ENCODE data around the gene TAF9.
"Not testable (repeated sequence)": the region's sequence is repeated elsewhere in the genome, so short reads cannot be mapped to it uniquely, and the experiment has no call there.

TAF9 gene, protein sequence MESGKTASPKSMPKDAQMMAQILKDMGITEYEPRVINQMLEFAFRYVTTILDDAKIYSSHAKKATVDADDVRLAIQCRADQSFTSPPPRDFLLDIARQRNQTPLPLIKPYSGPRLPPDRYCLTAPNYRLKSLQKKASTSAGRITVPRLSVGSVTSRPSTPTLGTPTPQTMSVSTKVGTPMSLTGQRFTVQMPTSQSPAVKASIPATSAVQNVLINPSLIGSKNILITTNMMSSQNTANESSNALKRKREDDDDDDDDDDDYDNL

DNA sequence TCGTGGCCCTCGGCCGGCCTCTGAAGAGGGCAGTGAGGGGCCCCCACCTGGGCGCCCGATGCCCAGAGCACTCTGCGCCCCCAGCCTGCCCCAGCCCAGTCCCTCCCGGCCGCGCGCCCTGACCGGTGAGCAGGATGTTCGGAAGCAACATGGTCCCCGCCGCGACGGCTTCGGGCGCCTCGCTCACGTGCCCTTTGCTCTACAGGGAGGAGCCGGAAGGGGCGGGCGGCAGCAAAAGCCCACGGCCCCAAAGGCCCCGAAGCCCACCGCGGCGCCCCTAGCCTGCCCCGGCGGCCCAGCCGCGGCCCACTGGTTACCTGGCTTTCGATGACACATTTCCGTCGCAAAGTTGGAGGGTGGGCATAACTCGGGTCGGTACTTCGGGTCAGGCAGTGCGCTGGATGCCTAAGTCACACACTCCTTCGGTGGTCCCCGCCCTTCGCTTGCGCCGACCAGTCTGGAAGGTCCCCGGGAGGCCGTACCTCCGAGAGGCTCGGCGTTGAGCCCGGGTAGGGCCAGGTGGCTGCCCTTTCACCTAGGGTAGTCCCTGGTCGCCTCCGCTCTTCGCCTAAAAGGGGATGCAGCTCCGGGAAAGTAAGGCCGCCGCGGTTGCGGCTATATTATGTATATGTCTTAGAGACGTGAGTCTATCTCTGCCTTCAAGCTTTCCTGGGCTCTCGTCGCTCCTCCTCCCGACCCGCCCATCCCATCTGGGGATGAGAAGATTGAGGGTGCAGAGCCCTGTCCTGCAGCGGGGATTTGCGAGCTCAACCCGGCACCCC lies at the start of gene TAF9, which contains the start of the genes AK6 and RAD17:
Gene TAF9, minus strand, starts transcription at position 181 of the 782 bp plus-strand sequence. CDS start 3,783 bp downstream, outside the sequence.
Gene AK6, minus strand, starts transcription at position 181 of the 782 bp plus-strand sequence. Its CDS starts 30 bp downstream, at position 151.
Gene RAD17, plus strand, starts transcription at position 479 of the 782 bp plus-strand sequence. CDS start 2,391 bp downstream, outside the sequence.
- peak; percentile 83 for DNase-seq (ENCODE audit: low read depth)

DNA sequence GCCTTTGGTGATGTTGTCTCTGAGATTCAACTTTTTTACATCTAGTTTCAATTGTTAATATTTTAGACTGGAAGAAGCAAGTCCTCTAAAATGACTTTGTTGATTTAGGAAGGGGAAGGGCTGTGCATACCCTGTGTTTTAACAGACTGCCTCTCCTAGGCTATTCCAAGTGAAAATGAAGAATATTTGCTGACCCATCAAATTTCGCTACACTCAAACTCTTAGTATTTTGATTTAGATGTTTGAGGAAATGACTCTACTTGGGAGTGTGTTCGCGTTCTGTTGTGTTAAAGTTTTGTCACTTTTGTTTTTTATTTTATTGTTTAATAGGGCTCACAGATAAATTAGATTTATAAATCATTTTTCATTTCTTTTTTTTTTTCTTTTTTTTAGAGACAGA lies 49.2 kb upstream of the TAF9 start:
- DNase-seq (ENCODE audit: low read depth): no peak

DNA sequence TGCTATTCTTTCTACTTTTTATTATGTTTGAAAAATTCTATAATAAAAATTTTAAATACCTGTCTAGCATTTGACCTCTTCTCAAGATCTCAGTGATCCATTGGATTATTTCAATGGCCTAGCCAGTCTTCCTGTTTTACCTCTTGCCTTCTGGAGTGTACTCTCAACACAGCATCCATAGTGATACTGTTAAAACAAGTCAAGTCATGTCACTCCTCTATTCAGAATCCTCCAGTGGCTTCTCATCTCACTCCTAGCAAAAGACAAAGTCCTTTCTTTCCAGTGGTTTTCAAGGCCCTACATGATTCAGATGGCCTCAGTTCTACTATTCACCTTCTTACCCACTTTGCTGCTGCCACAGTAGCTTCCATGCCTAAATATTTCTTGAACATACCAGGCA lies 47.4 kb upstream of the TAF9 start:
- no peak for DNase-seq (ENCODE audit: low read depth)

DNA sequence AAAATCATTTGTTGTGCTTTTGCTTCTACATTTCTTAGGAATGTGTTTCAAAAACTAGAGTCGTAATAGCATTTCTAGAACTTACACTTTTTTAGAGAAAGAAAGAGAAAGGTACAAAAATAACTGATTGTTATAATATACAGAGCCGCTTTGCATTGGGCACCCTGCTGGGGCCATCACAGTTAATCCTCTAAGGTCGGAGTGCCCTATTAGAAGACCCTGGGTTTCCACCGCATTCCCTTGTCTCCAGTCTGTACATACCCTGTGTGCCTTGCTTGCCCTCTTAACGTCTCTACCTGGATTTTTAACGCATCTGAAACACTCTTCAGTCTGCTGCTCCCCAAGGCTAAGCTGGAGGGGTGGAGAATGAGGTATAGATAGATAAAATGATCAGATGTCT lies 46.9 kb upstream of the TAF9 start:
- DNase-seq (ENCODE audit: low read depth): no peak

DNA sequence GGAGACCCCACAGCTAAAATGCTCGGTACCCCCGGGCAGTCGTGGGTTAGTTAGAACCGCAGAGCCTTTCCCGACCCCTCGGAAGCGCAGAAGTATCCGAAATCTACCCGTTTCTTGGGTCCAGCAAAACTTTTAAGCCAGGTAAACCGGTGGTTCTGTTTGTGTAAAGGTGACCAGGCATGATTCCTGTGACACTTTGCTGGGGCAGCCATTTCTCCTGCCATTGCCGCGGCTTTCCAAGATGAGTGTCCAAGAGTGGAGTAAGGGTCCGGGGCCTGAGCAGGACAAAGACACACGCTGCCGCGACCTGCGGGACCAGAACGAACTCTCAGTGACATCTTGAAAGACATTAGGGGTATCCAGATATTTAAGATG lies 46.3 kb upstream of the TAF9 start:
- no peak for DNase-seq (ENCODE audit: low read depth)

DNA sequence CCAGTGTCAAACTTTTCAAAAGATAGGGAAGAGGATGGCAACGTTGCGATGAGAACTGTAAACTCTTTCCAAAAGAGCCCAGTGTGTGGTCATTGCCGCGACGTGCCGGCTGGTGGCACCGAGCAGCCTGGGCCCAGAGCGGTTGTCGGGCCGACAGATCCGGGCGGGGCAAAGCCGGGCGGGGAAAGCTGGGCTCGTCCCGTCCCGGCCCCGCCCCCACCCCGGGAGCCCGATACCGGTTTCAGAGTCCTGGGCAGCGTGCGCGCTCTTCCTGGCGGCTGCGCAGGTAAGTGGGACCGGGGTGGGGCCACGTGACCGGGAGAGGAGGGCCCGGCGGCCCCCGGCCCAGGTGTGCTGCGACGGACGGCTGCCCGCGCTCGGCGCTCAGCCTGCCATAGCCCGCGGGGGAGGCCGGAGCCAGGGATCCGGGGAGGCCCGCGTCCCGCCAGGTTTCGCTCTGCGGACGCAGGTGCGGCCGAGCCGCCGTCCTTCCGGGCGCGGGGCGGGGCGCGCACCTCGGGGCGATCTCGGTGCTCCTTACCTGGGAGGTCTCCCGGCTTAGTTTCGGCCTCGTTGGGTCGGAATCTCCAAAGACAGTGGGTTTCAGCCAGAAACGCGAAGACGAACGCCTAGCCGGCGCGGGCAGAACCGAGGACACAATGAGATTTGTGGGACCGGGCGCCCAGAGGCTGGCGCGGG lies 45.7 kb upstream of the TAF9 start, which contains the start of gene MARVELD2:
Gene MARVELD2, plus strand, starts transcription at position 232 of the 699 bp plus-strand sequence. CDS start 4,270 bp downstream, outside the sequence.
- no peak for DNase-seq (ENCODE audit: low read depth)

DNA sequence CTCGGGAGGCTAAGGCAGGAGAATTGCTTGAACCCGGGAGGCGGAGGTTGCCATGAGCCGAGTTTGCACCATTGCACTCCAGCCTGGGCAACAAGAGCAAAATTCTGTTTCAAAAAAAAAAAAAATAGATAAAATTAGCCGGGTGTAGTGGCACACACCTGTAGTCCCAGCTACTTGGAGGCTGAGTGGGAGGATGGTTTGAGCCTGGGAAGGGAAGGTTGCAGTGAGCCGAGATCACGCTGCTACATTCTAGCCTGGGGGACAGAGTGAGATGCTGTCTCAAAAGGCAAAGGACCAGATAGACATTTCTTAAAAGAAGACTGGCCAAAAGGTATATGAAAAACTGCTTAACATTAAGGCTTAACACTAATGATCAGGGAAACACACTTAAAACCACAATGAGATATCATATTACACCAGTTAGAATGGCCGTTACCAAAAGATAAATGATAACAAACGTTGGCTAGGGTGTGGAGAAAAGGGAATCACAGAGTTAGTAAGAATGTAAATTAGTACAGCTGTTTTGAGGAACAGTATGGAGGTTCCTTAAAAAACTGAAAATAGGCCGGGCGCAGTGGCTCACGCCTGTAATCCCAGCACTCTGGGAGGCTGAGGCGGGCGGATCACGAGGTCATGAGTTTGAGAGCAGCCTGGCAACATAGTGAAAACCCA lies 35.5 kb upstream of the TAF9 start:
- DNase-seq (ENCODE audit: low read depth): no peak

DNA sequence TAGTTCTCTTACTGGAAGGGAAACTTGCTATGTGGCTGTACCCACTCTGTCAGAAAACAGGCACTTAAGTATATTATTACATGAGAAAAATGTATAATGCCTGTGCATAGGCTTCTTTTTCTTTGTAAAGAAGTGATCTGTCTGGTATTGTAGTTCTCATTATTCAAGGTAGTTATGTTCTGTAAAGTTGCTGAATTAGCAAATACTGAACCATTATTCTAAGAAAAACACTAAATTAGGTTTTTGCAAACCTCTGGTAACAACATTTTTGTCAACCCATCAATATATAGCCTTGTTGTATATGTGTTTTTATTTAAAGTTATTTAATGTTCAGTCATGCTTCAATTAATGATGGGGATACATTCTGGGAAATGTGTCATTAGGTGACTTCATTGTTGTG lies 9.1 kb upstream of the TAF9 start:
- no peak for DNase-seq (ENCODE audit: low read depth)

DNA sequence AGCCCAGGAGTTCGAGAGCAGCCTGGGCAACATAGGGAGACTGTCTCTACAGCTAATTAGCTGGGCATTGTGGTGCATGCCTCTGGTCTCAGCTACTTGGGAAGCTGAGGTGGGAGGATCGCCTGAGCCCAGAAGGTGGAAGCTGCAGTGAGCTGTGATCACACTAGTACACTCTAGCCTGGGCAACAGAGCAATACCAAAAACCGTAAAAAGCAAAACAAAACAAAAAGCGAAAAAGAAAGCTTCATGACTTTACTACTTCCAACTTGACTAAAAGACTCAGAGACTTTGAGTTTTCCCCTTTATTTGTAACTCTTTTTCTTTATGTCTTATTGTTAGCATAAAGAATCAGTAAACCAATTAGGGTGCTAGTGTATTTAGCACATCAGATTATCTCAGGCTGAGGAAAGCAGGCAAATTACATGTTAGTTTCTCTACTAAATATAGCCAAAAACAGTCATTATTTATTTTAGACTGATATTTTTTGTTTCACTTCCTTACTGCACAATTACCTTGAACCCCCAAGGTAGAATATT lies 5.7 kb upstream of the TAF9 start:
- no peak for DNase-seq (ENCODE audit: low read depth)

DNA sequence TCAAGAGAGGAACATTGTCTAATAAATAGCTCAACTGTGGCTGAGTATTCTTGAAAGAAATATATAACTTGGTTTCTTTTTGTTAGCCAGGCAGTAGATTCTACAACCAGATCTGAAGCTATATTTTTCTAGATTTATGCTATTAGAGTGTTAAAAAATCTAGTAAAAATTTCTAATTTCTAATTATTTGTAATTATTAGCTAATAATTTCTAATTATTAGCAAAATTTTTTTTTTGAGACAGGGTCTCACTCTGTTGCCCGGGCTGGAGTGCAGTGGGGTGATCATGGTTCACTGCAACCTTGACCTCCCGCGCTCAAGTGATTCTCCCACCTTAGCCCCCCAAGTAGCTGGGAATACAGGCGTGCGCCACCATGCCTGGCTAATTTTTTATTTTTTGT lies 3.1 kb upstream of the TAF9 start:
- no peak for DNase-seq (ENCODE audit: low read depth)

DNA sequence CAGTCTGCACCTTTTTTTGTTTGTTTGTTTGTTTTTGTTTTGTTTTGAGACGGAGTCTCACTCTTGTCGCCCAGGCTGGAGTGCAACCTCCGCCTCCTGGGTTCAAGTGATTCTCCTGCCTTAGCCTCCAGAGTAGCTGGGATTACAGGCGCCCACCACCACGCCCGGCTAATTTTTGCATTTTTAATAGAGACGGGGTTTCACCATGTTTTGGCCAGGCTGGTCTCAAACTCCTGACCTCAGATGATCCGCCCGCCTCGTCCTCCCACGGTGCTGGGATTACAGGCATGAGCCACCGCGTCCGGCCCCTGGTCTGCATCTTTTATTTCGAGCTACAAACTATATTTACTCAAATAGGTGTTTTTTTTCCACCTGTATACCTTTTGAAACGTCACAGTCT lies 1.0 kb upstream of the TAF9 start:
- DNase-seq (ENCODE audit: low read depth): not testable (repeated sequence)

DNA sequence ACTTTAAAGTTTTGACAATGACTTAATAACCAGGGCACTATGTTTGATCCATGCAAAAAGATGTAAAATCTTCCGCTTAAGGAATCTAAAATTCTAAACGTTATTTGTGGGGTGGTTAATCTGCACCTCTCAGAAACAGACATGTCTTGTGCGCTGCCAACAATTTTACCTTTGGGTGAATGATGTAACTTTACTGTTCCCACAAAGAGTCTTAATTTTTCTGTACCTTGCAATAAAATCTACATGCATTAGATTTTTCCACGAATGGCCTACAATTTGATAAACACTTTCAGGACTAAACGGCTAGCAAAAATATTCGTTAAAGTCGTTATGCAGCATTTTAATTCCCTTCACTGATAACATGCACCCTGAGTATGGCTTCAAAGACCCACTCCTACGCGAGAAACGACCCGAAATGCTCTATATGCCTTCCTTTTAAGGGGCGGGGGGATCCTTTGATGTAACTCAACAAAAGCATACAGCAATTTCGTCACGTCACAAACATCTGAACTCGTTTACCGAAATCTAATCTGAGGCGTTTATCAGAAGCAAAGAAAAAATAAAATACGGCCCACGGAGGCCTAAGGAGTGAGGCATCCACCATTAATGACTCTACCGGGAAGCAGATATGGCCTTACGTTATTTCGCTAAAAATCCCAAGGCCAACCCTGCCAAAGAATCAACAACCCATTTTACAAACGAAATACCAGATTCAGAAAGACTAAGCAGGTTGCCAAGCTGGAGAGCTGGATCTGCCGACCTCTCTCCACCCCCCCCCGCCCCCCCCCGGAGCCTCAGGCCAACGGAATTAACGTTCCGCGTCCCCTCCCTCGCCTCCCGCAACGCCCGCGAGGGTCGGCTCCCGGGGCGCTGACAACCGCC lies 621 bp downstream of the TAF9 start:
- no peak for DNase-seq (ENCODE audit: low read depth)

DNA sequence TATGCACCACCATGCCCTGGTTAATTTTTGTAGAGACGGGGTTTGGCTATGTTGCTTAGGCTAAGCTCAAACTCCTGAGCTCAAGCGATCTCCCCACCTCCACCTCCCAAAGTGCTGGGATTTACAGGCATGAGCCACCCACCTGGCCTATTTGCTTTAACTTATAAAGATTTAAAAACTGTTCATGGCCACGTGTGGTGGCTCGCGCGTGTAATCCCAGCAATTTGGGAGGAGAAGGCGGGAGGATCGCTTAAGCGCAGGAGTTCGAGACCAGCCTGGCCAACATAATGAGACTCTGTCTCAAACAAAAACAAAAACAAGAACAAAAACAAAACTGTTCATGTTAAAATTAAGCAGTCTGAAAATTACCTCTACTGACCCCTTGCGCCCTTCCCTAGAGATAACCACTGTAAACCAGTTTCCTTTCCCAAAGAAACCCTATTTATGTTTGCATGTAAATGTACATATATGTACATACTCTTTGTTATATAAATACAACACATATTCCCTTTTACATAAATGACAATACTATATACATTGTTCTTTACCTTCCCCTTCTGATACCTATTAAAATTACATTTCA lies 1.5 kb downstream of the TAF9 start:
- DNase-seq (ENCODE audit: low read depth): no peak

DNA sequence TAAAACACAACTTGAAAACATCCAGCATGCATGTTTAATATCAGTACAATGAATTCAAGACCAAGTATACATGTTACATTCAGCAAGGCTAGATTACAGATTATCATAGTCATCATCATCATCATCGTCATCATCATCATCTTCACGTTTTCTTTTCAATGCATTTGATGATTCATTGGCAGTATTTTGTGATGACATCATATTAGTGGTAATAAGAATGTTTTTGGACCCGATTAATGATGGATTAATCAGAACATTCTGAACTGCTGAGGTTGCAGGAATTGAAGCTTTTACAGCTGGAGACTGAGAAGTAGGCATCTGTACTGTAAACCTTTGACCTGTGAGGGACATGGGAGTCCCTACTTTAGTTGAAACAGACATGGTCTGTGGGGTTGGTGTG lies 4.5 kb downstream of the TAF9 start:
- no peak for DNase-seq (ENCODE audit: low read depth)

DNA sequence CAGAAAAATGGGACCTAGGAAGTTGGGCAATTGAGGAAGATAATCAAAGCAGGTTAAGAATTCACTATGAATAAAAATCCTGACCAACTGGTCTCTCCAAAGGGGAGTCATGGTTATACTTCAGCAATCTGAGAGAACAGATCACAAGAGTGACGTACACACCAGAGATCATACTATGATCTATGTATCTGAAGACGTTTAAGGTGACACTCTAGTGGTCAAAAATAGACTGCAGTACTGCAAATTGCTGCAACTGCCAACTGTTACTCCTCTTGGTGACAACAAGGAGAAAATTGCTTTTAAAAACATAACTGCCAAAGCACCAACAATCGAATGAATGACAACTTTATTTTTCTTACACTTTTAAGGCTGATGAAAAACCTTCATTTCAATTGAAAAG lies 4.9 kb downstream of the TAF9 start:
- no peak for DNase-seq (ENCODE audit: low read depth)

DNA sequence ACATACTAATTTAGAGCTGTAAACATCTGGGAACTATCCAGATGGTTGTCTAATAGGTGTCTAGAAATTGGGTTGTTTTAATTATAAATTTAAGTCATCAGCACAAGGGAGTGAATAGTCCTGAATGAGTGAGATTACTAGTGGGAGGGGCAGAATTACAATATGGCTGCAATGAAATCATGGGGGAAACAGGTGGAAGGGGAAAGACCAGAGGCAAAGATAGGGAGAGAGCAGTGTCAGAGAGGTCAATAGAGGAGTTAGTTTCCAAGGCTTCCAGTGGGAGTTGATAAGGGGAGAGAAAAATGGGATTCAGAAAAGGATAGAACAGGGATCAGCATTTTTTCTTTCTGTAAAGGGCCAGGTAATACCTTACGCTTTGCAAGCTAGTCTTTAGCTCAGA lies 8.9 kb downstream of the TAF9 start:
- no peak for DNase-seq (ENCODE audit: low read depth)

DNA sequence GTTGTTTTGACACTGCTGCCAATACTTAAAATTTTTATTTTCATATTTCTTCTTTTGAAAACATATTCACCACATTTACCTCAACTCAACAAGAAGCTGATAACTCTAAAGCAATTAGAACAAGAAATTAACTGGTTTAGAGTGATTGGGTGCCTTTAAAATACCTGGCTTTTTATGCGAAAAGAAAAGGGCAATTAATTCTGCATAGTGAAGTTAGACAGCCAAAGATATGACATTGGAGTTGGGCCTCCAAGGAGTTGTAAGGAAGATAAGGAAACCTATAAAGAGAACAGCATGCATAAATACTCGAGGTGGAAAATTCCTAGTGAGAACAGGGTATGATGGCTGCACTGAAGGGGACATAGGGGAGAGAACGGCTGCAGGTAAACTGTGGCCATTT lies 9.6 kb downstream of the TAF9 start:
- no peak for DNase-seq (ENCODE audit: low read depth)

DNA sequence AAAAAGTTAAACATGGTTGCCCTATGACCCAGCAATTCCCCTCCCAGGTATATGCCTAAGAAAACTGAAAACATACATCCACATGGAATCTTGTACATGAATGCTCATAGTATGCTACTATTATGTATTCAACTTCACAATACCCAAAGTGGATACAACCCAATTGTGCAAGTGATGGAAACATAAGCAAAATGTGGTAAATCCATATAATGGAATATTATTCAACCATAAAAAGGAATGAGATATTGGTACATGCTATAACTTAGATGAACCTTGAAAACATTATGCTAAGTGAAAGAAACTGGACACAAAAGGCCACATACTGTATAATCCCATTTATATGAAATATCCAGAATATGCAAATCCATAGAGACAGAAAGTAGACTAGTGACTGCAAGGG lies 18.7 kb downstream of the TAF9 start:
- DNase-seq (ENCODE audit: low read depth): no peak

DNA sequence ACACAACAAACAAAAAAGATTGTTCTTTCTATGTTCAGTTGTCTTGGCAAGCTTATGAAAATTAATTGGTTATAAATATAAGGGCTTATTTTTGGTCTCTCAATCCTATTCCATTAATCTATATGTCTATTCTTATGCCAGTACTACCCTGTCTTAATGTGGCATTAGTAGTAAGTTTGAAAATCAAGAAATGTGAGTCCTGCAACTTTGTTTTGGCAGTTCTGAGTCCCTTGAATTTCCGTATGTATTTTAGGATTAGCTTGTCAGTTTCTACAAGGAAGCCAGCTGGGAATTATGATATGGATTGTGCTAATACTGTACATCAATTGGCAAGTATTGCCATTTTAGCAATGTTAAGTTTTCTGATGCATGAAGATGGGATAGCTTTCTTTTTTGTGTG lies 26.2 kb downstream of the TAF9 start:
- no peak for DNase-seq (ENCODE audit: low read depth)

DNA sequence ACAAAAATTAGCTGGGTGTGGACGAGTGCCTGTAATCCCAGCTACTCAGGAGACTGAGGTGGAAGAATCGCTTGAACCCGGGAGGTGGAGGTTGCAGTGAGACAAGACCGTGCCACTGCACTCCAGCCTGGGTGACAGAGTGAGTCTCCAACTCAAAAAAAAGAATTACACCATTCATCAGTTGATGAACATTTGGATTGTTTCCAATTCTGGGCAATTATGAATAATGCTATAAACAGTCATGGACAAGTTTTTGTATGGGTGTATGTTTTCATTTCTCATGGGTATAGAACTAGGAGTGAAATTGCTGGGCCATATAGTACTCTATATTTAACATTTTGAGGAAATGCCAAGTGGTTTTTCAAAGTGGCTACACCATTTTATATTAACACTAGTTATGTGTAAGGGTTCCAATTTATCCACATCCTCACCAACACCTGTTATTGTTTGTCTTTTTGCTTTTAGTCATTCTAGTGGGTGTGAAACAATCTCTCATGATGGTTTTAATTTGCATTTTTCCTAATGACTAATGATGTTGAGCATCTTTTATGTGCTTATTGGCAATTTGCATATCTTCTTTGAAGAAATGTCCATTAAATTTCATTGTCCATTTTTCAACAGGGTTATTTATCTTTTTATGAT lies 27.7 kb downstream of the TAF9 start:
- no peak for DNase-seq (ENCODE audit: low read depth)
